HAP-1 (cell line): Measurements from ENCODE around the gene BMP2K.

ENCODE experiments used
- DNase-seq, 2 experiments: peaks; one replicate each; pipeline ENCODE4 v3.0.0-alpha.2; 2016 to 2020; ENCODE audit warnings: low spot score in 2 of 2
- H3K27me3 ChIP-seq: fragments of 250-450 bp; sonication (Bioruptor Pico); 2 replicates; pipeline ENCODE4 v1.5.1; 2020; ENCODE audit warnings: low read depth, mild to moderate bottlenecking, moderate library complexity
- H3K36me3 ChIP-seq: fragments of 250-450 bp; sonication (Bioruptor Pico); replicated peaks from 2 replicates; pipeline ENCODE4 v1.5.1; 2020; ENCODE audit warnings: mild to moderate bottlenecking
- H3K4me1 ChIP-seq: fragments of 250-450 bp; sonication (Bioruptor Pico); 2 replicates; pipeline ENCODE4 v1.5.1; 2020; ENCODE audit warnings: mild to moderate bottlenecking
- H3K4me3 ChIP-seq: fragments of 250-450 bp; sonication (Bioruptor Pico); 2 replicates; pipeline ENCODE4 v1.5.1; 2020; ENCODE audit warnings: mild to moderate bottlenecking, moderate library complexity
- H3K9me3 ChIP-seq: fragments of 250-450 bp; sonication (Bioruptor Pico); 2 replicates; pipeline ENCODE4 v1.5.1; 2020; ENCODE audit warnings: mild to moderate bottlenecking, moderate library complexity
- in situ Hi-C: fragments of 300-500 bp; cut with MboI; formaldehyde crosslinking; loops from 3 replicates; pipeline ENCODE4 v1.14.3; 2020; ENCODE audit warnings: low sequenced_read_pairs, inconsistent platforms, mixed read lengths

Gene BMP2K

GRCh38 chr4:78776079-78776728, at the start of gene BMP2K:
Gene BMP2K, plus strand, starts transcription at chr4:78776350. Its CDS starts 194 bp downstream, at chr4:78776544.
- DNase-seq: peak; percentile 64 to 89
- in situ Hi-C loops: no loop called here

DNA sequence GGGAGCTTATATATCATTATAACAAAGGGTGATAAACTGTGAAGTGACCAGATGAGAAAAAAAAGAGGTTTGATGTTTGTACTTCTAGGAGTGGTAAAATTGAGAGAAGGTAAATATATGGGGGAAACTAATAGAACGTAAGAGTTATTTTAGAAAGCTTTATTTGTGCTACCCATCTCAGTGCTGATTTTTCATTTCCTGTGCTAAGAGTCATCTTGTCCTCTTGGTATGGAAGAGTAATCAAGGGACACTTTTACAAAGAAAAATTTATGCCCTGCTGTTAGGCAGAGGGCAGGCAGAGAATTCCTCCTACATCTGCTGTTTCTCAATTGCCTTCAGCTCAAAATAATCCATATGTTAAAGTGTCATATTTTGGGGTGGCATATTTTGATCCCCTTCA, 49.6 kb upstream of the BMP2K start:
- no peaks in the 10 kb centered on the region for H3K36me3 ChIP-seq
- no peak overlapping the region for H3K4me3 ChIP-seq
- DNase-seq: no peak
- in situ Hi-C loops: no loop called here
- H3K4me1 ChIP-seq: peaks cover 13% of the 10 kb centered on the region
- no peaks in the 10 kb centered on the region for H3K9me3 ChIP-seq
- no peaks in the 10 kb centered on the region for H3K27me3 ChIP-seq

More at GRCh38 chr4:78776079-78776728, at the start of gene BMP2K:
- Histone ChIP-seq H3K9me3 (no peaks in the 10 kb centered on the region), H3K27me3 (no peaks in the 10 kb centered on the region), H3K36me3 (no peaks in the 10 kb centered on the region), H3K4me1 (peaks cover 25% of the 10 kb centered on the region), H3K4me3 (peak within 1 kb of the TSS; percentile 71)

- no peaks in the 10 kb centered on the region for H3K36me3 ChIP-seq
- no peaks in the 10 kb centered on the region for H3K9me3 ChIP-seq
- no peak overlapping the region for H3K4me3 ChIP-seq
- H3K4me1 ChIP-seq: no peaks in the 10 kb centered on the region
- DNase-seq: no peak
- in situ Hi-C loops: no loop called here
- H3K27me3 ChIP-seq: no peaks in the 10 kb centered on the region
These were observed 43.6 kb upstream of the BMP2K start for GRCh38 chr4:78732332-78733104.

DNA sequence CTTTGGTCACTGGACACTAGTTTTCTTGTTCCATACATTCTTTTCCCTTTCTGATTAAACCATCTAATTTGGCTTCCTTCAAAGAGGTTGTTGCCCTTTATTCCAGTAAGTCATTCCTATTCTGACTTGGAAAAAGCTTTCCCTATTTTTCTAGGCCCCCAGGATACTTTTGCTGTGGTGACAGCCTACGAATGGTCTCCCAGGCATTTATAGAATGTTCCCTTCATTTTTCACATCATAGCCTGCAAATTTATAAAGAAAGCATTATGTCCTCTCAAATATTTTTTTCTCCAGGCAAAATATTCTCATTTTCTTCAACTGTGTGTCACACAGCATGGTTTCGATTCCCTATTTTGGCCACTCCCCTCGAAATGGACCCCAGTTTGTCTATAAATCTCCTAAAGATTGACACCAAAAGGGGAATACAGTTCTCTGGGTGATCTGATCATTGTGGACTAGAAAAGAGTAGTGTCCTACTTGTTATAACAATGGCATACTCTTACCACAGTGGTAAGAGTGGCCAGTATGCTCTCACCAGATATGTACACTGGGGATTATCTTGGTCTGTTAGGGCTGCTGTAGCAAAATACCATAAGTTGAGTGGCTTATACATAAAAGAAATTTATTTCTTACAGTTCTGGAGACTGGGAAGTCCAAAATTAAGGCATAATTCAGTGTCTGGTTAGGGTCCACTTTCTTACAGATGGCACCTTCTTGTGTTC, 41.5 kb upstream of the BMP2K start:
- H3K36me3 ChIP-seq: no peaks in the 10 kb centered on the region
- DNase-seq: no peak
- H3K9me3 ChIP-seq: no peaks in the 10 kb centered on the region
- H3K4me3 ChIP-seq: no peak overlapping the region
- H3K4me1 ChIP-seq: no peaks in the 10 kb centered on the region
- H3K27me3 ChIP-seq: no peaks in the 10 kb centered on the region
- in situ Hi-C loops: no loop called here

DNA sequence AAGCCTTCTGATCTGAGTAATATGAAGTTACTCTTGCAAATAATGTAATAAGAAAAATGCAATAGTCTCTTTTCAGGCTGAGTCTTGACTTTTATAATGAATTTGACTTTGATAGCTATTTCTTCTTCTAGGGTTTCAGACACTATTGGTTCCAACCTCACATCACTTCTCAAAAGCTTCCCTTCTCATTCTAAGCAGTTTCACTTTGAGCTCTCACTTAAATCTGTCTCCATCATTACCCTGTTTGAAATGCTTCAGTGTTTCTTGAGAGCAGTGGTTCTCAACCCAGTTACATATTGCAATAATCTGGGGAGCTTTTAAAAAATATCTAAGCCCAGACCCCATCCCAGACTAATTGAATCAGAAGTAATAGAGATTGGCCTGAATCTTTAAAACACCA, 40.5 kb upstream of the BMP2K start:
- Histone ChIP-seq H3K36me3 (no peaks in the 10 kb centered on the region), H3K9me3 (no peaks in the 10 kb centered on the region), H3K27me3 (no peaks in the 10 kb centered on the region), H3K4me3 (no peak overlapping the region), H3K4me1 (no peaks in the 10 kb centered on the region)
- no peak for DNase-seq
- in situ Hi-C loops: no loop called here

- Histone ChIP-seq H3K27me3 (no peaks in the 10 kb centered on the region), H3K36me3 (no peaks in the 10 kb centered on the region), H3K9me3 (no peaks in the 10 kb centered on the region), H3K4me3 (no peak overlapping the region), H3K4me1 (no peaks in the 10 kb centered on the region)
- in situ Hi-C loops: no loop called here
- no peak for DNase-seq
These were observed 39.1 kb upstream of the BMP2K start for GRCh38 chr4:78737035-78737434.

DNA sequence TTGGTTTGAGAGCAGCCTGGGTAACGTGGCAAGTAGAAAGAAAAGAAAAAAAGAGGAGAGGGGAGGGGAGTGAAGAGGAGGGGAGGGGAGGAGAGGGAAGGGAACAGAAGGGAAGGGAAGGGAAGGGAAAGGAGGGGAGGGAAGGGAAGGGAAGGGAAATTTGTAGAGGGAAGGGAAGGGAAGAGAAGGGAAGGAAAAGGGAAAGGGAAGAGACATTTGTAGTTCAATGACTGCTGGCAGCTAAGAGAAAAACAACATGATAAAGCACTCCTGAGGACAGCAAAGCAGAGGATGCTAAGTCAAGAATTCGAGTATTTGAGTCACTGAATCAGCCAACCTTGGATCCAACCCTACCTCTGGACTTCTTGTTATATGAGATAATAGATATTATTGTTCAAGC, 38.2 kb upstream of the BMP2K start:
- Histone ChIP-seq H3K36me3 (no peaks in the 10 kb centered on the region), H3K27me3 (no peaks in the 10 kb centered on the region), H3K9me3 (no peaks in the 10 kb centered on the region), H3K4me1 (no peaks in the 10 kb centered on the region), H3K4me3 (no peak overlapping the region)
- in situ Hi-C loops: no loop called here
- no peak for DNase-seq

GRCh38 chr4:78742300-78742699, 33.9 kb upstream of the BMP2K start:
- DNase-seq: no peak
- H3K27me3 ChIP-seq: no peaks in the 10 kb centered on the region
- H3K4me1 ChIP-seq: no peaks in the 10 kb centered on the region
- H3K4me3 ChIP-seq: no peak overlapping the region
- in situ Hi-C loops: no loop called here
- H3K9me3 ChIP-seq: no peaks in the 10 kb centered on the region
- H3K36me3 ChIP-seq: no peaks in the 10 kb centered on the region

DNA sequence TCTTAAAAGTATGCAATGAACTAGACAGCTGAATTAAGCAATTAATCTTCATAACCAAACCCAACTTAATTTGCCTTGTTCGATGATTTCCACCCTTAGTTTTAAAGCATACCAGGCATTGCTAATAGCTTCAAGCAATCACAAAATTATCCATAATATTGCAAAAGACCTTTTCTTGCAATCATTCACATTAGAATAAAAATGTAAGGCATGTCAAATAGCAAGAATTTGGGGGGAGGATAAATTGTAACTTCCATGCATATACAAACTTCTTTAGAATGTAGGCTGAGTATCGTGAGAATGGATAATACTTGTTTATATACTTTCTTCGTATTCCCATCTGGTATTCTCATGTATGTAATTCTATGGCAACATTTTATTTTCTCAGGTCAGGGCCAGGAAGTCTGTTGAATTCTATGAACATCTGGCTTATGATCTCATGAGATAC, 28.7 kb upstream of the BMP2K start:
- no peak overlapping the region for H3K4me3 ChIP-seq
- in situ Hi-C loops: no loop called here
- no peaks in the 10 kb centered on the region for H3K36me3 ChIP-seq
- DNase-seq: no peak
- no peaks in the 10 kb centered on the region for H3K4me1 ChIP-seq
- H3K27me3 ChIP-seq: no peaks in the 10 kb centered on the region
- no peaks in the 10 kb centered on the region for H3K9me3 ChIP-seq

- Histone ChIP-seq H3K27me3 (no peaks in the 10 kb centered on the region), H3K4me1 (no peaks in the 10 kb centered on the region), H3K9me3 (no peaks in the 10 kb centered on the region), H3K36me3 (no peaks in the 10 kb centered on the region), H3K4me3 (no peak overlapping the region)
- in situ Hi-C loops: no loop called here
- DNase-seq: no peak
These were observed 27.8 kb upstream of the BMP2K start for GRCh38 chr4:78748381-78748780.

DNA sequence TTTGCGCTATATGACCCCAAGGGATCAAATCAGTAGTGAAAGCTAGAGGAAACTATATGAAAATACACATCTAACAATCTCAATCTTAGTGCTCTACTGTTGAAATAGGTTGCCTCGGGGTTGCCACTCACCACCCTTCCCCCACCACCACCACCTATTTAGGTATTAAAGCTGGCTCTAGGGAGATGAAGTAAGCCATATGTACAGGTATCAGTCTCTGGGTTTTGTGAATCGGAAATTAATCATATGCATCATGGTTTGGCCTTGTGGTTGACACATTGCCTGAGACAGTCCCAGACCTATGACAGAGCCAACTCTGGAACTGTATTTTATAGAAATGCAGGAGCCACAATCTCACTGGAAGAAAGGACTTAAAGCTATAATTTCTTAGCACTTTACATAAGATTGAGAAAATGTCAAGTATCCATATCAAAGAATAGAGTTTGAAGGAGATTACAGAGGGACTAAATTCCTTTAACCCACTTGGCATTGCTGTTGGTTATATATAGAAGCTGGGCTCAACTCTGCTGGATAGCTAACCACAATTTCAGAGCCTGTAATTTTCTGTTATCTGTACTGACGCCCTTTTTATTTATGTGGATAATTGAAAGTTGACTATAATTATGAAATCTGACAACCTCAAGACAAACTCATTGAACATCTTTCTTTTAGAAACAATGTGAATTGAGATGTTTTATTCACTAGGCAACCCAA, 26.7 kb upstream of the BMP2K start:
- in situ Hi-C loops: no loop called here

DNA sequence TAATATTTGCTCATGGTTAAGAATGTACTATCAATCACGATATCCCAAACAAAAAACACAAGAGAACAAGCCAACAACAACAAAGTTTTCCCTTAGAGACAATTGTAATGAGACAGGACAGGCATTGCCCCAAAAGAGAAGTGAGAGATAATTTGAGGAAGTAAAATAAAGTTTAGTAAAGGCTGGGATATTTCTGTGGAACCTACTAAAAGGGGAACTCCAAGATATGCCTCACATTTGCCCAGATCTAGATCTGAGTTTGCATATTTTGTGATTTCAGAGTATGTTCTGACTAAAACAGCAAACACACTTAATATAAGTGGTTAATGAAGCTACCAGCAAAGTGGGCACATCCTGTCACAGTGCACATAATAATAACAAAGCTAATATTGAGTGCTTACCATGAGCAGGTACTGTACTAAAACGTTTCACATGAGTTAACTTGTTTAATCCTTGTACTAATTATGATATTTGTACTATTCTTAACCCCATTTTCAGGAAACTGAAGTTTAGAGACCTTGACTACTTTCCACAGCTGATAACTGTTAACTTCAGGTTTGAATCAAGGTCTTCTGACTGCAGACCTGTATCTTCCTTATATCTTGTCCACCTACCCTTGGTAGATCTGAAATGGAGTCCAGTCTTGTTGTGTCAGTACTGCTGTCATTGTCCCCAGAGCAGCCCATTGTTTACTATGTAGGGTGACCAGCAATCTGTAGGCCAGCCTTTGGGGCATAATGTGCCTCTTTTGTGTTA, 26.0 kb upstream of the BMP2K start:
- DNase-seq: no peak
- Histone ChIP-seq H3K27me3 (no peaks in the 10 kb centered on the region), H3K4me1 (no peaks in the 10 kb centered on the region), H3K9me3 (no peaks in the 10 kb centered on the region), H3K36me3 (no peaks in the 10 kb centered on the region), H3K4me3 (no peak overlapping the region)
- in situ Hi-C loops: no loop called here

More for the DNA sequence above, 26.7 kb upstream of the BMP2K start:
- Histone ChIP-seq H3K9me3 (no peaks in the 10 kb centered on the region), H3K4me3 (no peak overlapping the region), H3K4me1 (no peaks in the 10 kb centered on the region), H3K27me3 (no peaks in the 10 kb centered on the region), H3K36me3 (no peaks in the 10 kb centered on the region)
- no peak for DNase-seq

- no peak overlapping the region for H3K4me3 ChIP-seq
- H3K9me3 ChIP-seq: no peaks in the 10 kb centered on the region
These were observed 23.1 kb upstream of the BMP2K start for GRCh38 chr4:78753091-78753490.

More at GRCh38 chr4:78753091-78753490, 23.1 kb upstream of the BMP2K start:
- Histone ChIP-seq H3K27me3 (peaks cover 3% of the 10 kb centered on the region; the same call in 1 of the 2 replicates), H3K4me1 (no peaks in the 10 kb centered on the region), H3K36me3 (no peaks in the 10 kb centered on the region)
- in situ Hi-C loops: no loop called here
- DNase-seq: no peak
